GM23248 (cell line): ENCODE data around the gene COBLL1. TPM values are rescaled to one million over a fixed set of nuclear protein-coding genes. Genes with fewer than 3 reads are reported as not detected.
A peak's percentile ranks its signal among the peaks of the same experiment; 100 is the strongest.

ENCODE experiments used
- DNase-seq: peaks from one replicate; pipeline ENCODE4 v3.0.0-alpha.2; 2015
- H2AFZ ChIP-seq: fragments of 200-600 bp; sonication (generic); 2 replicates; pipeline ENCODE4 v1.6.1; 2016; ENCODE audit warnings: antibody characterized with exemption
- H3F3A ChIP-seq: fragments of 200-600 bp; sonication (generic); 2 replicates; pipeline ENCODE4 v1.6.1; 2016; ENCODE audit warnings: mild to moderate bottlenecking, antibody characterized with exemption, mixed run types; ENCODE audit not compliant: insufficient read depth
- H3K27ac ChIP-seq: fragments of 200-600 bp; sonication (generic); 2 replicates; pipeline ENCODE4 v1.5.1; 2016; ENCODE audit warnings: mild to moderate bottlenecking
- H3K27me3 ChIP-seq: fragments of 200-600 bp; sonication (generic); replicated peaks from 2 replicates; pipeline ENCODE4 v1.6.1; 2016; ENCODE audit warnings: mild to moderate bottlenecking; ENCODE audit not compliant: insufficient read depth
- H3K36me3 ChIP-seq: fragments of 200-600 bp; sonication (generic); 2 replicates; pipeline ENCODE4 v1.6.1; 2016; ENCODE audit warnings: low read depth, mild to moderate bottlenecking
- H3K4me1 ChIP-seq: fragments of 200-600 bp; sonication (generic); 2 replicates; pipeline ENCODE4 v1.6.1; 2016; ENCODE audit warnings: mild to moderate bottlenecking; ENCODE audit not compliant: insufficient read depth
- H3K4me2 ChIP-seq: fragments of 200-600 bp; sonication (generic); one replicate; pipeline ENCODE4 v1.6.1; 2016; ENCODE audit warnings: mild to moderate bottlenecking; ENCODE audit not compliant: unreplicated experiment
- H3K4me3 ChIP-seq: fragments of 200-600 bp; sonication (generic); 2 replicates; pipeline ENCODE4 v1.5.1; 2016; ENCODE audit warnings: mild to moderate bottlenecking
- H3K79me2 ChIP-seq: fragments of 200-600 bp; sonication (generic); 2 replicates; pipeline ENCODE4 v1.6.1; 2016; ENCODE audit warnings: mild to moderate bottlenecking; ENCODE audit not compliant: insufficient read depth
- H3K9ac ChIP-seq: fragments of 200-600 bp; sonication (generic); 2 replicates; pipeline ENCODE4 v1.6.1; 2016; ENCODE audit warnings: mild to moderate bottlenecking
- H3K9me2 ChIP-seq: fragments of 200-600 bp; sonication (generic); 2 replicates; pipeline ENCODE4 v1.6.1; 2016; ENCODE audit warnings: mixed run types, mild to moderate bottlenecking, moderate library complexity; ENCODE audit not compliant: insufficient read depth
- H3K9me3 ChIP-seq: fragments of 200-600 bp; sonication (generic); one replicate; pipeline ENCODE4 v1.6.1; 2017; ENCODE audit warnings: low read depth
- H4K20me1 ChIP-seq: fragments of 200-600 bp; sonication (generic); 2 replicates; pipeline ENCODE4 v1.6.0; 2016; ENCODE audit not compliant: insufficient read depth
- EZH2 ChIP-seq: fragments of 200-600 bp; sonication (generic); IDR thresholded peaks from 2 replicates; pipeline ENCODE4 v1.6.1; 2018; ENCODE audit warnings: antibody characterized with exemption, mild to moderate bottlenecking; ENCODE audit not compliant: insufficient read depth, poor library complexity, severe bottlenecking
- EZH2phosphoT487 ChIP-seq: fragments of 200-600 bp; sonication (generic); IDR thresholded peaks from 2 replicates; pipeline ENCODE4 v1.6.1; 2018; ENCODE audit warnings: antibody characterized with exemption, moderate library complexity, mild to moderate bottlenecking, low read depth; ENCODE audit not compliant: insufficient read depth
- WGBS, 2 experiments: methylation state at CpG; one replicate each; pipeline ENCODE4 v1.1.6; 2015 to 2017; ENCODE audit warnings: low lambda C conversion rate in 2 of 2, low coverage in 1 of 2; ENCODE audit errors: missing lambda C conversion rate in 2 of 2; 5-methylcytosine and 5-hydroxymethylcytosine counted together
- in situ Hi-C: fragments of 300-500 bp; cut with MboI; formaldehyde crosslinking; loops from 2 replicates; pipeline ENCODE4 v1.15.0; 2020
- polyA plus RNA-seq: library from polyadenylated mRNA; unstranded; fragments of >200 nt; fragmentation: Nextera tagmentation; extraction: Ambion mirVana; gene quantifications from 2 replicates; pipeline ENCODE4 v1.2.1, GENCODE V29; 2016
- total RNA-seq: library from RNA; depleted of rRNA; stranded (reverse); fragments of >200 nt; shearing (Covaris generic); gene quantifications from 2 replicates; pipeline ENCODE4 v1.2.3, GENCODE V29; 2014

Gene COBLL1
- total and polyA plus RNA-seq, 2 experiments from 2014 or later, result 1.8 to 2.2 TPM

DNA sequence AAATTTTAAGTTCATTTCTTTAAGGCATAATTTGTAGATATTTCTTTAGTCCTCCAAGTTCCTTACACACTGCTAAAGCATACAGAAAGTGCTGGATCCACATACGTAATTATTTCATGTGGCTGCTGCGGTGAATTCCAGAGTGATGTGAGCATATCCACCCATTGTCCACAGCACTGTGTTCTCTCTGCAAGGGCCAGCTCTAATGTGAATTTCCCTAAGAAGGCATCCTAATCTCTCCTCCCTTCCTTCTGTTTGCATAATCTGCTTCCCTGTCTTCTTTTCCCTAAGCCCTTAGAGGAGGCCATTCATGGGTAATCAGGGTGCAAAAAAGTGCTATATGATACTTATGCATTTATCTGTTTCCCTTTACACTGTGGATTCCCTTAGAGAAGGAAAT, 57.2 kb downstream of the COBLL1 start:
- Histone ChIP-seq H3K4me3 (no peak overlapping the region), H3K27me3 (no peaks in the 10 kb centered on the region), H4K20me1 (no peaks in the 10 kb centered on the region), H3K9me2 (no peaks in the 10 kb centered on the region), H2AFZ (no peak overlapping the region), H3K27ac (peak overlapping the region; percentile 78), H3K9me3 (no peaks in the 10 kb centered on the region), H3K4me1 (peaks cover 29% of the 10 kb centered on the region), H3K4me2 (no peak overlapping the region), H3F3A (peaks cover 12% of the 10 kb centered on the region), H3K79me2 (no peaks in the 10 kb centered on the region), H3K9ac (peak overlapping the region; percentile 56; the same call in 1 of the 2 replicates), H3K36me3 (no peaks in the 10 kb centered on the region)
- in situ Hi-C loops, result no loop called here
- peak; percentile 86 for DNase-seq
- 11 to 16% methylated on average over 2 of the region's 2 CpGs for WGBS, 2 experiments
- TF ChIP-seq EZH2phosphoT487 (no peak), EZH2 (no peak)

GRCh38 chr2:164782323-164782722, 59.3 kb downstream of the COBLL1 start:
- Histone ChIP-seq H3K9ac (no peak overlapping the region), H3K9me2 (no peaks in the 10 kb centered on the region), H3K4me1 (peaks cover 29% of the 10 kb centered on the region), H2AFZ (no peak overlapping the region), H3K36me3 (no peaks in the 10 kb centered on the region), H3K4me3 (no peak overlapping the region), H3K79me2 (no peaks in the 10 kb centered on the region), H3K4me2 (no peak overlapping the region), H4K20me1 (no peaks in the 10 kb centered on the region), H3K27ac (peak overlapping the region; percentile 78), H3F3A (peaks cover 12% of the 10 kb centered on the region), H3K27me3 (no peaks in the 10 kb centered on the region), H3K9me3 (no peaks in the 10 kb centered on the region)
- WGBS, 2 experiments, result 9 to 10% methylated on average over 2 of the region's 2 CpGs
- no peak for TF ChIP-seq EZH2
- TF ChIP-seq EZH2phosphoT487, result no peak
- DNase-seq, result peak; percentile 80
- in situ Hi-C loops, result no loop called here

- Histone ChIP-seq H4K20me1 (no peaks in the 10 kb centered on the region), H3K9me3 (no peaks in the 10 kb centered on the region), H3F3A (peaks cover 12% of the 10 kb centered on the region), H3K27ac (no peak overlapping the region), H3K9ac (no peak overlapping the region), H3K4me1 (peaks cover 29% of the 10 kb centered on the region), H3K36me3 (no peaks in the 10 kb centered on the region), H3K4me3 (no peak overlapping the region), H3K4me2 (no peak overlapping the region), H3K27me3 (no peaks in the 10 kb centered on the region), H3K79me2 (no peaks in the 10 kb centered on the region), H2AFZ (no peak overlapping the region), H3K9me2 (no peaks in the 10 kb centered on the region)
- in situ Hi-C loops, result no loop called here
- DNase-seq, result no peak
- 0% methylated on average over 1 of the region's 1 CpG for WGBS, 2 experiments
- TF ChIP-seq EZH2, result no peak
- no peak for TF ChIP-seq EZH2phosphoT487
Measured at GRCh38 chr2:164781394-164781793, 60.2 kb downstream of the COBLL1 start.

- WGBS, 2 experiments, result 94 to 95% methylated on average over 9 of the region's 9 CpGs
- Histone ChIP-seq H3K27ac (no peak overlapping the region), H3K27me3 (no peaks in the 10 kb centered on the region), H3K79me2 (no peaks in the 10 kb centered on the region), H3K4me3 (no peak overlapping the region), H3K9me3 (no peaks in the 10 kb centered on the region), H4K20me1 (no peaks in the 10 kb centered on the region), H3K9ac (no peak overlapping the region), H3K36me3 (no peaks in the 10 kb centered on the region), H3K4me1 (peaks cover 27% of the 10 kb centered on the region), H3K9me2 (no peaks in the 10 kb centered on the region), H3F3A (peaks cover 12% of the 10 kb centered on the region), H2AFZ (no peak overlapping the region), H3K4me2 (no peak overlapping the region)
- no peak for TF ChIP-seq EZH2phosphoT487
- no peak for TF ChIP-seq EZH2
- DNase-seq, result no peak
- in situ Hi-C loops, result no loop called here
Measured at GRCh38 chr2:164780611-164781178, 60.9 kb downstream of the COBLL1 start.
